ENCODE data around the gene HSPB2.
A peak's percentile ranks its signal among the peaks of the same experiment; 100 is the strongest.
"Not testable (repeated sequence)": the region's sequence is repeated elsewhere in the genome, so short reads cannot be mapped to it uniquely, and the experiment has no call there.

HSPB2 gene

DNA sequence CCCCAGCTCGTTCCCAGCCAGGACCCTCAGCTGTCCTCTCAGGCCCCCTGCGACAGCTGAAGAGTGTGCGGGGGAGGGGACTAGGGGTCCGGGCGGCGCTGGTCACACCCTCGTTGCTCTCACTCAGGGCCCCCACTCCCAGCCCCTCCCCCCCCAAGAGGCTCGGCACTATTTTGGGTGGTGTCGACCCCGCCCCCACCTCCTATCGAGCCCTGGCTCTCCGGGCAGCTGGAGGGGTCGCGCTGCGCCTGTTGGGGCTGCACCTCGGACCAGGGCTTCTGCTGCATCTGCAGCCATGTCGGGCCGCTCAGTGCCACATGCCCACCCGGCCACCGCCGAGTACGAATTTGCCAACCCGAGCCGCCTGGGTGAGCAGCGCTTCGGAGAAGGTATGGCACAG lies at the start of gene HSPB2:
Gene HSPB2, plus strand, starts transcription at position 200 of the 400 bp plus-strand sequence. Its CDS starts 96 bp downstream, at position 296.
- no peak for DNase-seq

DNA sequence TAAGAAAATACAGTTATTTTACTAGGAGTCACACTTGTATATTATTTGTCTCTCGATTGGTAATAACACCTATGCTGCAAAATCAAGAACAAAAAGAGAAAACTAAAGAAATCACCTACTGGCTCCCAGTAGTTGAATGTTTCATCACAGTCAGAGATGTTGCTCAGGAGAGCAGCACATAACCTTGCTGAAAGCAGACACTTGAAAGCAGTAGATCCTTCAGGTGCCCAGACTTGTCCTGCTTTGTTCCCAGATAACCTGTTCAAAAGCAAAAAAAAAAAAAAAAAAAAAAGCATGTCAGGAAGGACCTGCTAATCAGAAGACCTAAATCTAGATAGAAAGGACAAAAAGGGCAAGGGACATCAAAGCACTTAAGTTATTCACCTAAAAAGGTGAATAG lies 42.4 kb upstream of the HSPB2 start:
- DNase-seq: no peak

DNA sequence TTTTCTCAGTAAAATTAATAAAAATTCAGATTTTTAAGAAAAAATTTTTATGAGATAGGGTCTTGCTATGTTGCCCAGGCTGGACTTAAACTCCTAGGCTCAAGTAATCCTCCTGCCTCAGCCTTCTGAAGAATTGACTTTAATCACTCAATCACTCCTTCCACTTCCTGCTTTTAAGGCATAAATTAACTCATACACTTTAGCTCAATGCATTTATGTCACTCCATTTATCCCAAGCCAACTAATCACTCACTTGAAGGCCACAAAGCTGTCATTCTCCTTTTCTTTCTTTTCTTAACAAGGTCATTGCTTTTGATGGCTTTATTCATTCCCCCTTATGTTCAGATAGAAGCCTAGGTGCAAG lies 42.0 kb upstream of the HSPB2 start:
- no peak for DNase-seq

DNA sequence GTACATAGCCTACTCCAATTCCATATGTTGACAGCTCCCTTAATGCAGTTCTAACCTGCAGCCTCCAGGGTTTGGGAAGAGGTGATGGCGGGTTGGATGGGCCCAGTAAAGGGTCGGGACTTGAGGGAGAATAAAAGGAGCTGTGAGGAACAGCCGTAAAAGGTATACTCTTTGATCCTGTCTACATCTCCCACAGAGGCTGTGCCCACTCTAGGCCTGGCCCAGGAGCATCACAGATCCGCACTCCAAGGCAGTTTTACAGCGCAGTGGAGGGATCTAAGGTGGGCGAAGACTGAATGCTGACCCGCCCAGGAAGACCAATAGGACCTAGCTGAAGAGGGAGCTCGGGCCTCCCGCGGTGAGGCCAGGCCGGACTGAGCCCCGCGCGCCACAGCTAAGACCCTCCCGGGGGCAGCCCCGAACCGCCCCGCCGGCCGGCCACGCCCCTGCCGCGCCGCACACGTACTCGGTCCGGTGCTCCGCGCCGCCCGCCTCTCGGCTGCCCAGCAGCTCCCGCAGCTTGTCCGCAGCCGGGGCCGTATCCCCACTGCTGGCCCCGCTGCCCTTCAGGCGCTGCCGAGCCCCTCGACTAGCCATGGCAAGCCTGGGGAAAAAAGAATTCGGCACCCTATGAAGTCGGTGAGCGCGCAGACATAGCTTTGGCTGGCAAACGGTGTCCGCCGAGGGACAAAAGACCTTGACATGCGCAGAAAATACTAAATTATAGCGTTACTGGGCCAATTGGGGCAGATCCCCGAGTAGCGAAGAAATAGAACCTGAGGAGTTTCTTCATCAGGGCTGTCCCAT lies 41.4 kb upstream of the HSPB2 start, which contains the start of gene ALG9:
Gene ALG9, minus strand, starts transcription at position 696 of the 807 bp plus-strand sequence. Its CDS starts 99 bp downstream, at position 597.
- peak; percentile 88 for DNase-seq

DNA sequence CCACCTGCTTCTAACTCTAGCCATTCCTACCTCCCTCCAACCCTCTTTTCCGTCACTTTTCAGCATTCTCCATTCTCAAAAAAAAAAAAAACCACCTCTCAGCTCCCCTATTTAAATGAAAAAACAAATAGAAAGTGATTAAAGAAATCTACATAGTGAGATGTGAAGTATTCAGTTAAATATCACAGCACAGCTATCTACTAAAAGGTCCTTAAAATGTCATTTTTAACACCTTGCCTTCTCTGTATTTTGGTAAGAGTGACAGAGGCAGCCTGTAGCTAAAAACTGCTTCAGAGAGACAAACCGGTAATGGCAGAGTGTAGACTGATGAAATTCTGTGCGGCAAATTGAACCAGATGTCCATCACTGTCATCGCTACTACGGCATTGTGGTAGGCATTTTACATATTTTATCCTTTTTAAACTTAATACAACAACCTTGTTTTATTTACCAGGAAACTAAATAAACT lies 40.8 kb upstream of the HSPB2 start:
- DNase-seq: peak; percentile 24

DNA sequence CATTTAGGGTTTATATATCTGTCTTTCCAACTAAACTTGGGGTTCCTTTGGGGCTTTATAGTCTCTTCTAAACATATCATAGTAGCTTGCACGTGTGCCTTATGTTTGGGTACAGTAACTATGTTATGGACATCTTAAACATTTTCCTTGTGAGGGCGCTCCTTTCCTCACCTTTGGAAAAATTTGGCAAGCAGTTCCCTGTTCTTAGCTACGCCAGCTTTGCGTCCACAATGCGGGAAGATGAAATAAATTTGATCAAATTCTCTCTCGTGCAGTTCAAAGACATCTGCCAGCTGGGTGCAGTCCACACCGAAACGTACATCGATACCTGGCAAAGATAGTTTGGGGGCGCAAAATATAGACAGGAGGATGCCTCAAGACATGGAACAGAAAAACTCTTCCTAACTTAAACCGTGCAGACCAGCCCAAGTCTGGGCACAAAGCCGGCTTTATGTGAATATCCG lies 34.1 kb upstream of the HSPB2 start:
- no peak for DNase-seq

DNA sequence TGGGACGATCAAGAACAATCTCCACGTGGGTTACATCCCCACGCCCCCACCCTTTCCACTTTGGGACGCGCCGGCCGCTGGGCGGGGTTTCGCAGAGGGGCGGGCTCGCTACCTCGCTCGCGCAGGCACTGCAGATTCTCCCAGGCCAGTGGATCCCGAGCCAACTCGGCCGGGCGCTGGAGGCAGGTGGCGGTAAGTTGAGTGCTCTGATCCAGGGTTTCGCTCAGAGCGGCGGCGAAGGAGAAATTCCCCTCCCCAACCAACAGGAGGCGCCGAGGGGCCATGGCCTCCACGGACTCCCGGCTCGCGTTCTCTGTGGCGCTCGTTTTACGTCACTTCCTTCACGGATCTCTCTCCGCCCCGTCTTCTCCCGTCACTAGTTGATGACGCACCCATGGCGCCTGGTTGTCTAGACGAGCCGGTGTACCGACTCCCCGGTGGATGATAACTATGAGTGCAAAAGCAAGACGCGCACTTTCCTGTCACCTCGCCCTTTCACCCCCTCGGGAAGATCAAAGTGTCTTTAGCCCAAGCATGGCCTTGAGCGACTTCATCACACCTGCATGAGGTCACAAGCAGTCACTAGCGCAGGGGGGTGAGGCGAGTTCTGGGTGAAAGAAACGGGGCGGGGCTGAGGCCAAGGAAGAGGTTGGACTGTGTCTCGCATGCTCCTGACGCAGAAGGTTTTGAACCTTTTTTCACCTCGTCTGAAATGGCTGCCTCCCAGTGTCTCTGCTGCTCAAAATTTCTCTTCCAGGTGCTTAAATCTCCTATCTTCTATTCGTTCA lies 33.5 kb upstream of the HSPB2 start, which contains the start of the genes CFAP68 and FDXACB1:
Gene CFAP68, plus strand, starts transcription at position 693 of the 788 bp plus-strand sequence. Its CDS starts 20 bp downstream, at position 713.
Gene FDXACB1, minus strand, starts transcription at position 317 of the 788 bp plus-strand sequence. Its CDS starts 33 bp downstream, at position 284.
- DNase-seq: peak; percentile 98

DNA sequence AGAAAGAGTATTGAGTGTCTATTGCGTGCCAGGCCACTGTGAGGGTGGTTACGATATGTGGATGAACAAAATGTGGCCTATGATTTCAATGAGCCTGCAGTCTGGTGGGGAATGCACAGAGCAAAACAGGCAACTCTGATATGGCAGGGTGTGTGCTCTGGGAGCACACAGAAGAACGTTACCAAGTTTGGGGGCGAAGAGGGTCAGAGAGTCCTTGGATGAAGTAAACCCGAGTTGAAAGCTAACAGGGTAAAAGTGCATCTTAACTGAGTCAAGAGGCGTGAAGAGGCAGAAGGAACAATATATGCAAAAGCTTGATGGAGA lies 32.9 kb upstream of the HSPB2 start:
- no peak for DNase-seq

DNA sequence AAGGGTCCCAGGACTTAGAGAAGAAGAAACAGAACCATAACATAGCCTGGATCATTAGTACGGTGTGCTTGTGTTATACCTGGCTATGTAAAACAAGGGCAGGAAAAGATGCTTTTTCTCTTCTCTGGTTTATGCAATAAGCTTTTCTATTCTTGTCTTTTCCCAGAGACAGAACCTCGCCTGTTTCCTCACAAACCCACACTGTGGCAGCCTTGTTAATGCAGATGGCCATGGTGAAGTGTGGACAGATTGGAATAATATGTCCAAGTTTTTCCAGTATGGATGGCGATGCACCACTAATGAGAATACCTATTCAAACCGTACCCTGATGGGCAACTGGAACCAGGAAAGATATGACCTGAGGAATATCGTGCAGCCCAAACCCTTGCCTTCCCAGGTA lies 30.3 kb upstream of the HSPB2 start:
- no peak for DNase-seq

GRCh38 chr11:111885053-111885452 lies 27.5 kb upstream of the HSPB2 start:
- DNase-seq: not testable (repeated sequence)

DNA sequence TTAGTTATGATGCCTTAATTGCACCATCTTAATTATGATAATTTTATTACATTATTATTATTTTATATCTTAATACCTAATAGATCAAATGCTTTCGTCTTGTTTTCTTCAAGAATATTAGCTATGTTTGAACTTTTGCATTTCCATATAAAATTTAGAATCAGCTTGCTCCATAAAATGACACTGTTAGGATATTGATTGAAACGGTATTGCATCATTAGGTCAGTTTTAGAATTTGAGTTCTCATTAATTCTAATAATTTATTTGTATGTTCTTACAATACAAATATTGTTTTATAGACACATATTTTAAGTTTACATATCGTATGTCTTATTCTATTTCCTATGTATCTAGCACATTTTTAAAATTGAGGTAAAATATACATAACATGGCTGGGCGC lies 26.5 kb upstream of the HSPB2 start:
- no peak for DNase-seq

- no peak for DNase-seq
Measured at GRCh38 chr11:111886844-111887243, 25.7 kb upstream of the HSPB2 start.

DNA sequence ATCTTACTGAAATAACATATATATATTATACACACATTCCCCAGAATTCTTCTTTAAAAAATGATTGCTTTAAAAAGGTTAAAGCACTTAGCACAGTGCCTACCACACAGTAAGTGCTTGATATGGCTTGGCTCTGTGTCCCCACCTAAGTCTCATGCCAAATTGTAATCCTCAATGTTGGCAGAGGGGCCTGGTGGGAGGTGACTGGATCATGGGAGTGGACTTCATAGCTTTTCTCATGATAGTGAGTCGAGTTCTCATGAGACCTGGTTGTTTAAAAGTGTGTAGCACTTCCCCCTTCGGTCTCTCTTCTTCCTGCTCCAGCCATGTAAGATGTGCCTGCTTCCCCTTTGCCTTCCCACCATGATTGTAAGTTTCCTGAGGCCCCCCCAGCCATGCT lies 7.1 kb upstream of the HSPB2 start:
- DNase-seq: no peak

GRCh38 chr11:111906680-111907079 lies 5.9 kb upstream of the HSPB2 start:
- DNase-seq: no peak

GRCh38 chr11:111908639-111909305 lies 3.8 kb upstream of the HSPB2 start:
- DNase-seq: no peak

DNA sequence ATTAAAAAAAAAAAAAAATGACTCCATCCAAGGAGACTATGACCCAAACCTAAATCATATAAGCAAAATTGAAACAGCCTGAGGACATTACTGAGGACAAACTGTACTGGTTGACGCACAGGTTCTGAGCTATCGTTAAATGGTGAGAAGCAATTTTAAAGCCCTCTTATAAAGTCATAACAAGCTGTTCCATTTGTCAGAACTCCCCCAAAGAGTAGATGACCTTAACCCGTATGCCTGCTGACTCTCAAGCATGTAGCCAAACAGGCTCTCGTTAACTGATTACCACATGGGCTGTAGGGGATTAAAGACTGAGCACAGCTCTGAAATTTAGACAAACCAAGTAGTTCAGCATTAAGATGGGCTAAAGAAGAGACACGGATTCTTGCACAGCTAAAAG lies 3.2 kb upstream of the HSPB2 start:
- DNase-seq: no peak

- no peak for DNase-seq
Measured at GRCh38 chr11:111910676-111911562, 1.6 kb upstream of the HSPB2 start.

DNA sequence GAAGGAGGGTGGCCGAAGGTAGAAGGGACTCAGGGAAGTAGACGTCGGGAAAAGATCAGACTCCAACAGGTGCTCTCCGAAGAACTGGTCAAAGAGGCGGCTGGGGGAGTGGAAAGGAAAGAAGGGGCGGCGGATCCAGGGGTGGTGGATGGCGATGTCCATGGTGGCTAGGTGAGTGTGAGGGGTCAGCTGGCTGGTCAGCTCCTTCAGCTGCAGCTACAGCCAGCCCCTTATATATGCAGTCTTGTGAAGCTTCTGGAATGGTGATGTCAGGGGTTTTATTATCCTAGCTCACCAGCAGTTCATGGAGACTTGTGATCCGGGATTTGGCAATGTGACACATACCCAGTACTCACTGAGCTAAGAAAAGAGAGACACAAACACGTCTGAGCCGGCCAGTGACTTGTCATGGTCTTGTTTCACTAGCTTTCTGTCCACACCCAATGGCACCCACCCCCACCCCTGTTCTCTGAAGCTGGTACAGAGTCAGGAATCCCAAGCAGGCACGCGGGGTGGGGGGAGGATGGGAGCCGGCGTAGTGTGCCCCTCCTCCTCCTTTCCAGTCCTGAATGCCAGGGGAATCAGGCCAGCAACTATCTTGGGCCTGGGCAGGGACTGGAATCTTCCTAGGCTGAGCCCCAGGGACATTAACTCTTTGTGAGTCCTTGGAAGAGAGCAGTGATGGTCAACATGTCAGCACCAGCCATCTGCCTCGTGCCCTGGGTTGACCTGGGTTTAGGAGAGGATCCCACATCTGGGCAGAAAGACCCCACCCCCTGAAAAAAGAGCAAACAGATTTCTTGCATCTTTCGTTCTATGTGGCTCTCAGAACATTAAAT lies 752 bp upstream of the HSPB2 start, which contains the start of gene CRYAB:
Gene CRYAB, minus strand, starts transcription at position 208 of the 839 bp plus-strand sequence. Its CDS starts 46 bp downstream, at position 162.
- DNase-seq: no peak

DNA sequence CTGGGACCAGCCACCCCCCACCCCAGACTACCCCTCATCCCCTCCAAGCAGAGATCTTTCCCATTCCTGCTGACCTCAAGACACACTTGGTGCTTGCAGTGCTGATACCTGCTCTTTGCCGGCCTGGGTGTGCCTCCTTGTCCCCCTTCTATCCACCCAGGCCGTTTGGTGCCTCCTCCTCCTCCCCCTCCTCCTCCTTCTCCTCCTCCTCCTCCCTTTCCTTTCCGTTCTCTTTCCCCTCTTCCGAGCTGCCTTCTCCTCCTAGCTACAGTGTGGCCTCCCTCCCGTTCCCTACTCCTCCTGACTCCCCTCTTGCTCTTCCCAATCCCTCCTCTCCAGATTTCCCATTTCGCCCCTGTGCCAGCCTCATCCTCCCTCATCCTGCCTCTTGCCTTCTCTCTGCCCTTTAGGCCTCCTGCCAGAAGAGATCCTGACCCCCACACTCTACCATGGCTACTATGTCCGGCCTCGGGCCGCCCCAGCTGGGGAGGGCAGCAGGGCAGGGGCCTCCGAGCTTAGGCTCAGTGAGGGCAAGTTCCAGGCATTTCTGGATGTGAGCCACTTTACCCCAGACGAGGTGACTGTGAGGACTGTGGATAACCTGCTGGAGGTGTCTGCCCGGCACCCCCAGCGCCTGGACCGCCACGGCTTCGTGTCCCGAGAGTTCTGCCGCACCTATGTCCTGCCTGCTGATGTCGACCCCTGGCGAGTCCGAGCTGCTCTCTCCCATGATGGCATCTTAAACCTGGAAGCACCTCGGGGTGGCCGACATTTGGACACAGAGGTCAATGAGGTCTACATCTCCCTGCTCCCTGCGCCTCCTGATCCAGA lies 712 bp downstream of the HSPB2 start:
- no peak for DNase-seq

DNA sequence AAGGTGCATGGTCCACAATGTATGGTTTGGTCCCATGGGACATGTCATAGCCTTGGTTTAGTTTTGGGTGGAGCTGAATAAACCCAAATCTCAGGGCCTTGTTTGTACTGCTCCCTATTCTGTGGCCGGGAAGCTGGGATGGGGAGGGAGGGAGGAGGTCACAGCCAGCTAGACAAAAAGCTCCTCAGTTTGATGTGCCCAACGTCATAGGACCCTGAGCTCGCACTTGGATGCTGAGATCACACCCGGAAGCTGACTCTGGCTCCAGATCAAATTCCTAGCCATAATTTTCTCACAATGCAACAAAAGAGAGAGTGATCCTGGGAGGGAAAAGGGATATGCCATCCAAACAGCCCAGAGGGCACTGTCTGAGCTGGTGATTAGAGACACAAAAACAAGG lies 1.5 kb downstream of the HSPB2 start:
- DNase-seq: no peak
